K562 (cell line): ENCODE results near the gene MARCHF3. TPM values are rescaled to one million over a fixed set of nuclear protein-coding genes. Genes with fewer than 3 reads are reported as not detected.
A peak's percentile ranks its signal among the peaks of the same experiment; 100 is the strongest.
"Not testable (repeated sequence)": the region's sequence is repeated elsewhere in the genome, so short reads cannot be mapped to it uniquely, and the experiment has no call there.

Experiments
- ATAC-seq: fragments of 200-7000 bp; cut with Tn5 transposase; 3 replicates; pipeline ENCODE4 v1.9.1; 2020; ENCODE audit warnings: moderate library complexity
- BruUV-seq: library from RNA; stranded (reverse); fragments of 400-500 nt; replicated peaks from 2 replicates; lab custom pipeline; 2021; lab: Mats Ljungman, UMichigan
- CTCF ChIA-PET: fragments of 300-600 bp; formaldehyde crosslinking; extraction: SDS; loops from one replicate; lab custom pipeline; 2021; ENCODE audit warnings: low intra/inter-chr PET ratio; lab: Yijun Ruan, JAX
- POLR2A ChIA-PET: fragments of 300-600, 350-650 bp; sonication (Branson Sonifier 250); formaldehyde crosslinking; extraction: SDS; loops from one replicate; lab custom pipeline; 2021; ENCODE audit warnings: antibody characterized with exemption, inconsistent platforms; lab: Yijun Ruan, JAX
- DNase-seq, 4 experiments: peaks; one replicate each; pipeline versions ENCODE4 v3.0.0 to v3.0.0-alpha.2; 2011 to 2018; ENCODE audit warnings: low spot score in 3 of 4, mixed read lengths in 3 of 4; ENCODE audit errors: extremely low read depth in 1 of 4
- FAIRE-seq: peaks from 2 replicates; lab custom pipeline; 2011; peaks lifted over from hg19 to GRCh38; lab: Jason Lieb, UNC
- H2AFZ ChIP-seq: 2 replicates; pipeline ENCODE4 v1.6.0; 2011; ENCODE audit warnings: low read depth, low read length, control low read depth, inconsistent platforms
- H3K27ac ChIP-seq: fragments of 200-600 bp; 3 replicates; pipeline ENCODE4 v1.8.0; 2011; ENCODE audit warnings: low read depth, mild to moderate bottlenecking, control low read depth, inconsistent platforms, low read length, moderate library complexity, mixed read lengths; ENCODE audit errors: extremely low read depth
- H3K27me3 ChIP-seq, 2 experiments: fragments of 300-600 bp in 1 of 2; 2 replicates in 1 of 2; 3 replicates in 1 of 2; pipeline versions ENCODE4 v1.6.0 to v1.8.0; 2011; ENCODE audit warnings: inconsistent platforms in 2 of 2, low read length in 2 of 2, mild to moderate bottlenecking in 1 of 2, mixed read lengths in 1 of 2, moderate library complexity in 1 of 2; ENCODE audit not compliant: control insufficient read depth in 2 of 2, insufficient read depth in 2 of 2
- H3K36me3 ChIP-seq: fragments of 300-600 bp; 3 replicates; pipeline ENCODE4 v1.8.0; 2011; ENCODE audit warnings: mild to moderate bottlenecking, low read length, inconsistent platforms; ENCODE audit not compliant: control insufficient read depth, insufficient read depth
- H3K4me1 ChIP-seq, 2 experiments: fragments of 200-600 bp in 1 of 2; replicated peaks in 1 of 2; 2 replicates in 1 of 2; 3 replicates in 1 of 2; pipeline versions ENCODE4 v1.5.1 to v1.8.0; 2011; ENCODE audit warnings: inconsistent platforms in 2 of 2, low read length in 2 of 2, mild to moderate bottlenecking in 1 of 2, mixed read lengths in 1 of 2, moderate library complexity in 1 of 2; ENCODE audit not compliant: control insufficient read depth in 2 of 2, insufficient read depth in 2 of 2
- H3K4me2 ChIP-seq: 2 replicates; pipeline ENCODE4 v1.6.1; 2011; ENCODE audit warnings: low read length, control low read depth, inconsistent platforms, mixed read lengths; ENCODE audit not compliant: insufficient read depth
- H3K4me3 ChIP-seq: fragments of 200-600 bp; sonication (generic), shearing (Covaris generic); 2 replicates; pipeline ENCODE4 v1.5.1; 2016; ENCODE audit warnings: control low read depth, inconsistent platforms
- H3K79me2 ChIP-seq: fragments of 200-600 bp; 3 replicates; pipeline ENCODE4 v1.8.0; 2011; ENCODE audit warnings: low read length, inconsistent platforms; ENCODE audit not compliant: control insufficient read depth, insufficient read depth
- H3K9ac ChIP-seq, 2 experiments: 2 replicates each; pipeline versions ENCODE4 v1.6.0 to v1.6.1; 2011; ENCODE audit warnings: low read depth in 2 of 2, low read length in 2 of 2, control low read depth in 1 of 2, inconsistent platforms in 1 of 2, mild to moderate bottlenecking in 1 of 2, mixed read lengths in 1 of 2; ENCODE audit not compliant: insufficient read depth in 1 of 2
- H3K9me1 ChIP-seq: one replicate; pipeline ENCODE4 v1.6.0; 2011; ENCODE audit warnings: inconsistent platforms, mild to moderate bottlenecking, low read length, moderate library complexity; ENCODE audit not compliant: control insufficient read depth, insufficient read depth
- H3K9me3 ChIP-seq: replicated peaks from 2 replicates; pipeline ENCODE4 v1.5.1; 2011; ENCODE audit warnings: low read depth, low read length, inconsistent platforms; ENCODE audit not compliant: control insufficient read depth, insufficient read depth
- H4K20me1 ChIP-seq: replicated peaks from 2 replicates; pipeline ENCODE4 v1.6.1; 2011; ENCODE audit warnings: low read length, inconsistent platforms, mixed read lengths; ENCODE audit not compliant: control insufficient read depth, insufficient read depth
- NFYB ChIP-seq: IDR thresholded peaks from 2 replicates; pipeline ENCODE4 v1.6.1; 2011; ENCODE audit warnings: mild to moderate bottlenecking, moderate library complexity; ENCODE audit not compliant: insufficient read length; ENCODE audit errors: extremely low read depth
- POLR2AphosphoS5 ChIP-seq: IDR thresholded peaks from 2 replicates; pipeline ENCODE4 v1.6.1; 2011; ENCODE audit warnings: mild to moderate bottlenecking, low read depth, low read length, moderate library complexity; ENCODE audit not compliant: control insufficient read depth, insufficient read depth
- ZNF318 ChIP-seq, 2 experiments: fragments of 450-650 bp; IDR thresholded peaks; 2 replicates each; pipeline ENCODE4 v1.6.1; 2016; ENCODE audit warnings: mild to moderate bottlenecking in 2 of 2, borderline replicate concordance in 1 of 2, low read depth in 1 of 2, moderate library complexity in 1 of 2
- WGBS: fragments of 100-300 bp; shearing (Covaris generic); methylation state at CpG from one replicate; pipeline ENCODE4 v1.1.6; 2016; ENCODE audit warnings: low coverage, mixed read lengths; ENCODE audit not compliant: insufficient coverage; ENCODE audit errors: missing lambda C conversion rate; 5-methylcytosine and 5-hydroxymethylcytosine counted together
- in situ Hi-C: fragments of 300-500 bp; cut with MboI; formaldehyde crosslinking; loops from 4 replicates; pipeline ENCODE4 v1.15.0; 2018; ENCODE audit warnings: inconsistent platforms, mixed read lengths
- intact Hi-C: fragments of 100-400 bp; cut with micrococcal nuclease; formaldehyde crosslinking; loops from 2 replicates; pipeline ENCODE4 v1.14.2; 2022
- polyA plus RNA-seq, 8 experiments: library from polyadenylated mRNA; depleted of rRNA in 4 of 8; stranded (reverse) in 5 of 8; unstranded in 3 of 8; fragments of >200 nt; fragmentation: Nextera tagmentation in 2 of 8; fragmentation: Illumina TruSeq in 1 of 8; extraction: Ambion mirVana in 2 of 8; extraction: Trizol in 1 of 8; gene quantifications; 2 replicates each; pipeline versions ENCODE4 v1.2.1 to v1.2.3, GENCODE V29; 2011 to 2014; ENCODE audit warnings: inconsistent platforms in 1 of 8, missing spikeins in 1 of 8
- total RNA-seq, 7 experiments: library from RNA; depleted of rRNA in 6 of 7; stranded (reverse); fragments of >200 nt in 6 of 7; fragmentation: Illumina TruSeq in 2 of 7; extraction: Trizol in 2 of 7; gene quantifications; 2 replicates each; pipeline versions ENCODE4 v1.2.1 to v1.2.3, GENCODE V29; 2011 to 2021; ENCODE audit warnings: low replicate concordance in 1 of 7
- TF ChIP-seq, protein P1 (sequence below): sonication (generic); formaldehyde crosslinking; IDR thresholded peaks from 2 replicates; pipeline ENCODE4 v1.9.0; 2022; ENCODE audit warnings: mild to moderate bottlenecking, missing genetic modification reagents

MARCHF3 gene
- total and polyA plus RNA-seq, 9 of the 15 experiments (the other 6 are each of a cell fraction or from before 2014, with no cell fraction given): 5.6 to 37.4 (median 16.5) TPM

- ATAC-seq, H3K4me3 ChIP-seq, DNase-seq, H3K9me3 ChIP-seq, H3K9me1 ChIP-seq, H3K79me2 ChIP-seq, FAIRE-seq, BruUV-seq, intact Hi-C loops, CTCF ChIA-PET, H3K27ac ChIP-seq, H3K27me3 ChIP-seq, H3K9ac ChIP-seq, in situ Hi-C loops, H3K36me3 ChIP-seq, H3K4me2 ChIP-seq, H3K4me1 ChIP-seq, H2AFZ ChIP-seq, H4K20me1 ChIP-seq: not testable (repeated sequence)
- WGBS: 86% methylated on average over 26 of the region's 27 CpGs
- POLR2A ChIA-PET: interaction anchor here (1.1 to 1.5 kb wide), 2 partner anchors 10 to 67 kb away, joined by 3 to 6 read pairs; no protein-coding TSS in a partner anchor
- TF ChIP-seq NFYB: peak; percentile 65
- TF ChIP-seq, protein P1, sequence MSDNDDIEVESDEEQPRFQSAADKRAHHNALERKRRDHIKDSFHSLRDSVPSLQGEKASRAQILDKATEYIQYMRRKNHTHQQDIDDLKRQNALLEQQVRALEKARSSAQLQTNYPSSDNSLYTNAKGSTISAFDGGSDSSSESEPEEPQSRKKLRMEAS (CRISPR knock-in tag): 0 out of 2 replicates have a peak, but pooled peaks have one; percentile 15
These were observed 176.6 kb downstream of the MARCHF3 start for GRCh38 chr5:126853541-126854307.

DNA sequence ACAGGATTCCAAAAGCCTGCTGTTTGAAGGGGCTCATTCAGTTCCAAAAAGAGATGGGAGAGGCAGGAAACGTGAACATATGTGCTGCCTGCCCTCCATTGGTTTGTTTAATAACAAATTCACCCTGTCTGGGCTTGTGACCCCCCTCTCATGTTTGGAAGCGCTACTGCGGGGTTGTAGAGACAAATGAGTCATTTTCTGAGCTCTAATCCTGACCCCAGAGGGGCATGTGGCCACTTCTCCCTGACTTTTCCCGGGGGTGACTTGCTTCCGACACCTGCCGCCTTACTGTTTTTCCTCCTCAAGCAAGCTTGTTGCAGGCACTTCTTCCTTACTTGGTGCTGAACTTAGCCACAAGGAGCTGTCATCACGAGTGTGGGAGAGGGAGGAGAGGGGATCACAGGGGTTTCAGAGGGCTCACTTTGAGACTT is 177.5 kb downstream of the MARCHF3 start:
- intact Hi-C loops (no loop called here), in situ Hi-C loops (no loop called here)
- Histone ChIP-seq H3K36me3 (no peaks in the 10 kb centered on the region), H3K27ac (no peak overlapping the region), H3K9ac (no peak overlapping the region), H3K79me2 (no peaks in the 10 kb centered on the region), H3K4me1 (peaks cover 4 to 9% of the 10 kb centered on the region in 2 experiments; a peak in 3 of 5 replicates), H3K9me3 (no peaks in the 10 kb centered on the region), H2AFZ (0 out of 2 replicates have a peak overlapping the region, but pooled peaks have one; percentile 9), H3K4me2 (no peak overlapping the region), H3K27me3 (no peaks in the 10 kb centered on the region), H3K4me3 (no peak overlapping the region), H4K20me1 (no peaks in the 10 kb centered on the region), H3K9me1 (no peaks in the 10 kb centered on the region)
- DNase-seq (no peak), FAIRE-seq (no peak), ATAC-seq (no peak)
- no TSS peak for BruUV-seq
- CTCF ChIA-PET: no interaction called here
- POLR2A ChIA-PET: interaction anchor here (1.1 kb wide), 1 partner anchor 68 kb away, joined by 3 read pairs; no protein-coding TSS in a partner anchor
- 20% methylated on average over 7 of the region's 7 CpGs for WGBS
- TF ChIP-seq ZNF318 (IDR thresholded peaks at IDR 0.05; ENCODE audit: borderline replicate concordance in 1 of 2, low read depth in 1 of 2): no peak
- TF ChIP-seq POLR2AphosphoS5: no peak
